Activated T-cell treated with anti-CD3 and anti-CD28 coated beads, Interleukin-2, amount 50 U/mL, for 72 hours (primary cell): ENCODE measurements around the gene LIN52. TPM values are rescaled to one million over a fixed set of nuclear protein-coding genes. Genes with fewer than 3 reads are reported as not detected.
"Not testable (repeated sequence)": the region's sequence is repeated elsewhere in the genome, so short reads cannot be mapped to it uniquely, and the experiment has no call there.

Experiments used
- ATAC-seq, 2 donors: fragments of 150-1000 bp; cut with Tn5 transposase; replicated peaks in 1 of 2; 2 replicates each; pipeline ENCODE4 v1.10.0; 2021; ENCODE audit warnings: moderate library complexity in 2 of 2, mild to moderate bottlenecking in 1 of 2
- DNase-seq, 2 donors: peaks; one replicate each; pipeline ENCODE4 v3.0.0; 2021 to 2022; ENCODE audit warnings: mixed read lengths in 1 of 2
- H3K27ac Mint-ChIP-seq: one replicate; pipeline ENCODE4 v1.8.0; 2022; ENCODE audit warnings: mild to moderate bottlenecking, moderate library complexity, mixed read lengths
- H3K27me3 Mint-ChIP-seq: one replicate; pipeline ENCODE4 v1.8.0; 2022; ENCODE audit warnings: low read depth, mixed read lengths
- H3K36me3 Mint-ChIP-seq, 2 donors: one replicate each; pipeline ENCODE4 v1.8.0; 2022; ENCODE audit warnings: mixed read lengths in 2 of 2, mild to moderate bottlenecking in 1 of 2; ENCODE audit not compliant: insufficient read depth in 2 of 2
- H3K4me1 Mint-ChIP-seq: one replicate; pipeline ENCODE4 v1.8.0; 2022; ENCODE audit warnings: low read depth, mixed read lengths
- H3K4me3 Mint-ChIP-seq, 2 donors: one replicate each; pipeline ENCODE4 v1.8.0; 2022; ENCODE audit warnings: mild to moderate bottlenecking in 2 of 2, mixed read lengths in 2 of 2, moderate library complexity in 2 of 2
- H3K9me3 Mint-ChIP-seq, 2 donors: one replicate each; pipeline ENCODE4 v1.8.0; 2022; ENCODE audit warnings: mixed read lengths in 2 of 2
- total RNA-seq, 2 donors: library from RNA; stranded (reverse); gene quantifications; one replicate each; pipeline ENCODE4 v1.2.3, GENCODE V29; 2022

LIN52 gene
- total RNA-seq, 2 donors from 2014 or later: 15.7 to 18.4 TPM

GRCh38 chr14:74080820-74081460, 3.8 kb upstream of the LIN52 start:
- Mint-ChIP-seq H3K4me1 (peaks cover 24% of the 10 kb centered on the region), H3K4me3 (no peak overlapping the region), H3K27me3 (no peaks in the 10 kb centered on the region), H3K9me3 (no peaks in the 10 kb centered on the region), H3K27ac (no peak overlapping the region), H3K36me3 (peaks cover 0 to 3% of the 10 kb centered on the region in 2 donors)
- DNase-seq (no peak), ATAC-seq (no peak)

DNA sequence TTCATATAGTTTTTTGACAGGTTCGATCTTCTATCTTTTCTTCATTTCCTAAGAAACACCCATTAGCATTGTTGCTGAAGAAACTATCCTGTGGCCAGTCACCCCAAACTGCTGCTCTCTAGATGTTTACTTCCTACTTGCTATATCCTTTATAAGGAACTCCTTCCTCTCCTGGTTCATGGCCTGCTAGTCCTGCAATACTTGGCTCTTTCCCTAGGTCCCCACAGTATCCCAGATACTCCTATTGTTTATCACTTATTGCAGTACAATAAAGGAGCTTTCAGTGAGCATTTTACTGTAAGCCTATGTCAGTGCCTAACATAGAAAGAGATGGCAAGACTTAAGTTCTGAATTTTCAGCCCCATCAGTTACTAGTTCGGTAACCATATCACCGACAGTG, 3.3 kb upstream of the LIN52 start:
- no peak for ATAC-seq
- Mint-ChIP-seq H3K9me3 (no peaks in the 10 kb centered on the region), H3K36me3 (peaks cover 0 to 3% of the 10 kb centered on the region in 2 donors), H3K4me3 (no peak overlapping the region), H3K27me3 (no peaks in the 10 kb centered on the region), H3K27ac (no peak overlapping the region), H3K4me1 (peaks cover 30% of the 10 kb centered on the region)
- no peak for DNase-seq

GRCh38 chr14:74083161-74083560, 1.6 kb upstream of the LIN52 start:
- DNase-seq (no peak), ATAC-seq (no peak)
- Mint-ChIP-seq H3K4me3 (peak overlapping the region; percentile 87 to 100), H3K27ac (peak overlapping the region; percentile 100), H3K27me3 (no peaks in the 10 kb centered on the region), H3K9me3 (no peaks in the 10 kb centered on the region), H3K4me1 (peaks cover 31% of the 10 kb centered on the region), H3K36me3 (peaks cover 0 to 3% of the 10 kb centered on the region in 2 donors)

GRCh38 chr14:74083784-74084276, 926 bp upstream of the LIN52 start:
- H3K4me1 Mint-ChIP-seq: peaks cover 36% of the 10 kb centered on the region
- peaks cover 0 to 4% of the 10 kb centered on the region in 2 donors for H3K36me3 Mint-ChIP-seq
- ATAC-seq (no peak), DNase-seq (no peak)
- peak overlapping the region; percentile 100 for H3K27ac Mint-ChIP-seq
- H3K9me3 Mint-ChIP-seq: no peaks in the 10 kb centered on the region
- H3K27me3 Mint-ChIP-seq: no peaks in the 10 kb centered on the region
- peak overlapping the region; percentile 87 to 100 for H3K4me3 Mint-ChIP-seq

GRCh38 chr14:74085047-74085637, 386 bp downstream of the LIN52 start:
- H3K4me1 Mint-ChIP-seq: peaks cover 47% of the 10 kb centered on the region
- H3K27me3 Mint-ChIP-seq: no peaks in the 10 kb centered on the region
- DNase-seq: peak; percentile 53 to 65
- H3K4me3 Mint-ChIP-seq: peak overlapping the region; percentile 87 to 100
- ATAC-seq: peak; percentile 17 to 22
- H3K27ac Mint-ChIP-seq: peak overlapping the region; percentile 100
- H3K9me3 Mint-ChIP-seq: peaks cover 0 to 1% of the 10 kb centered on the region in 2 donors
- peaks cover 0 to 7% of the 10 kb centered on the region in 2 donors for H3K36me3 Mint-ChIP-seq

DNA sequence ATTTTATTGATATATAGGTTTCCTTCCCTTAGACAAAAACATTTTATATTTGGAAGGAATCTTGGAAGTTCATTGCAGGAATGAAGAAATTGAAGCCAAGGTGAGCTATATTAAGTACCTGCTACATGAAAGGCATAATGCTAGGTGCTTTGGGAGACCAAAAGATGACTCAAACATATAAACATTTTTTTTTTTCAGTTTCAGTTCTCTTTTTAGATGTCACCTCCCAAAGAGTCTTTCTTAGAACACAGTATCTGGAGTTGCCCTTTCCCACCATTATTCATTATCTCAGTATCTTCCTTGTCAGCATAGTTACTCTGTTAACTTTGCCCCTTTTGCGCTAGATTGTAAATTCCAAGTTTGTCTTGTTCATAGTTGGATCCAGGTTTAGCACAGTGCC, 1.1 kb downstream of the LIN52 start:
- Mint-ChIP-seq H3K4me3 (peak overlapping the region; percentile 87 to 100), H3K27me3 (no peaks in the 10 kb centered on the region), H3K36me3 (peaks cover 0 to 7% of the 10 kb centered on the region in 2 donors), H3K4me1 (peaks cover 47% of the 10 kb centered on the region), H3K9me3 (peaks cover 0 to 1% of the 10 kb centered on the region in 2 donors), H3K27ac (peak overlapping the region; percentile 100)
- ATAC-seq (peak; percentile 5 to 13), DNase-seq (no peak)

GRCh38 chr14:74089251-74090020, 4.7 kb downstream of the LIN52 start:
- Mint-ChIP-seq H3K9me3 (peaks cover 0 to 1% of the 10 kb centered on the region in 2 donors), H3K27me3 (no peaks in the 10 kb centered on the region), H3K27ac (peak overlapping the region; percentile 8), H3K4me1 (peaks cover 30% of the 10 kb centered on the region), H3K4me3 (no peak overlapping the region), H3K36me3 (peaks cover 0 to 5% of the 10 kb centered on the region in 2 donors)
- DNase-seq: no peak
- no peak for ATAC-seq

GRCh38 chr14:74105381-74105780, 20.6 kb downstream of the LIN52 start:
- Mint-ChIP-seq H3K36me3 (peaks cover 0 to 7% of the 10 kb centered on the region in 2 donors), H3K27ac (no peak overlapping the region), H3K27me3 (no peaks in the 10 kb centered on the region), H3K4me3 (no peak overlapping the region), H3K4me1 (no peaks in the 10 kb centered on the region), H3K9me3 (no peaks in the 10 kb centered on the region)
- ATAC-seq (no peak), DNase-seq (no peak)

GRCh38 chr14:74109369-74109768, 24.6 kb downstream of the LIN52 start:
- H3K27ac Mint-ChIP-seq: no peak overlapping the region
- H3K9me3 Mint-ChIP-seq: no peaks in the 10 kb centered on the region
- H3K27me3 Mint-ChIP-seq: no peaks in the 10 kb centered on the region
- peaks cover 0 to 9% of the 10 kb centered on the region in 2 donors for H3K36me3 Mint-ChIP-seq
- ATAC-seq (no peak), DNase-seq (no peak)
- no peak overlapping the region for H3K4me3 Mint-ChIP-seq
- H3K4me1 Mint-ChIP-seq: no peaks in the 10 kb centered on the region

GRCh38 chr14:74111395-74112216, 26.9 kb downstream of the LIN52 start:
- not testable (repeated sequence) for H3K9me3 Mint-ChIP-seq, H3K36me3 Mint-ChIP-seq, H3K4me1 Mint-ChIP-seq, H3K4me3 Mint-ChIP-seq, H3K27ac Mint-ChIP-seq, H3K27me3 Mint-ChIP-seq
- DNase-seq (peak in 1 of 2 donors; percentile 7), ATAC-seq (peak; percentile 47 to 55)

DNA sequence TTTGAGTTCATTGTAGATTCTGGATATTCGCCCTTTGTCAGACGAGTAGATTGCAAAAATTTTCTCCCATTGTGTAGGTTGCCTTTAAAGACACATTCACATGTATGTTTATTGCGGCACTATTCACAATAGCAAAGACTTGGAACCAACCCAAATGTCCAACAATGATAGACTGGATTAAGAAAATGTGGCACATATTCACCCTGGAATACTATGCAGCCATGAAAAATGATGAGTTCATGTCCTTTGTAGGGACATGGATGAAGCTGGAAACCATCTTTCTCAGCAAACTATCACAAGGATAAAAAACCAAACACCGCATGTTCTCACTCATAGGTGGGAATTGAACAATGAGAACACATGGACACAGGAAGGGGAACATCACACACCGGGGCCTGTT, 40.7 kb downstream of the LIN52 start:
- not testable (repeated sequence) for H3K4me1 Mint-ChIP-seq, H3K4me3 Mint-ChIP-seq, DNase-seq, ATAC-seq, H3K36me3 Mint-ChIP-seq, H3K9me3 Mint-ChIP-seq, H3K27ac Mint-ChIP-seq, H3K27me3 Mint-ChIP-seq

GRCh38 chr14:74126315-74127013, 41.7 kb downstream of the LIN52 start:
- Mint-ChIP-seq H3K4me1 (no peaks in the 10 kb centered on the region), H3K27ac (no peak overlapping the region), H3K36me3 (peaks cover 0 to 7% of the 10 kb centered on the region in 2 donors), H3K27me3 (no peaks in the 10 kb centered on the region), H3K9me3 (no peaks in the 10 kb centered on the region), H3K4me3 (no peak overlapping the region)
- DNase-seq: no peak
- ATAC-seq: no peak
